Liver (tissue), 9 donors: ENCODE data around the gene ILK. TPM values are rescaled to one million over a fixed set of nuclear protein-coding genes. Genes with fewer than 3 reads are reported as not detected.

Experiments
- DNase-seq: peaks from one replicate; pipeline ENCODE4 v3.0.0-alpha.2; 2017; ENCODE audit warnings: low spot score
- H3K27ac ChIP-seq, 2 donors: one replicate each; pipeline ENCODE4 v1.7.0; 2013; ENCODE audit warnings: inconsistent platforms in 2 of 2, low read length in 2 of 2, control low read depth in 1 of 2, low read depth in 1 of 2, mild to moderate bottlenecking in 1 of 2
- H3K27me3 ChIP-seq, 4 donors: one replicate each; pipeline versions ENCODE4 v1.6.1 to v1.7.0; 2013; ENCODE audit warnings: low read length in 3 of 4, inconsistent platforms in 1 of 4, mild to moderate bottlenecking in 1 of 4, moderate library complexity in 1 of 4; ENCODE audit not compliant: control insufficient read depth in 4 of 4, insufficient read depth in 4 of 4
- H3K36me3 ChIP-seq, 4 donors: one replicate each; pipeline versions ENCODE4 v1.6.1 to v1.7.0; 2013; ENCODE audit warnings: low read length in 3 of 4, mild to moderate bottlenecking in 3 of 4, low read depth in 1 of 4, moderate library complexity in 1 of 4; ENCODE audit not compliant: control insufficient read depth in 4 of 4, insufficient read depth in 3 of 4
- H3K4me1 ChIP-seq, 4 donors: one replicate each; pipeline versions ENCODE4 v1.6.1 to v1.7.0; 2013; ENCODE audit warnings: low read length in 3 of 4, mild to moderate bottlenecking in 3 of 4, moderate library complexity in 1 of 4; ENCODE audit not compliant: control insufficient read depth in 4 of 4, insufficient read depth in 4 of 4
- H3K4me3 ChIP-seq, 3 donors: one replicate each; pipeline versions ENCODE4 v1.6.1 to v1.7.0; 2013; ENCODE audit warnings: low read length in 3 of 3, control low read depth in 1 of 3, low read depth in 1 of 3, mild to moderate bottlenecking in 1 of 3
- H3K9ac ChIP-seq, 2 donors: one replicate each; pipeline ENCODE4 v1.7.0; 2013; ENCODE audit warnings: low read length in 2 of 2, mild to moderate bottlenecking in 2 of 2, moderate library complexity in 2 of 2, control low read depth in 1 of 2, low read depth in 1 of 2
- H3K9me3 ChIP-seq, 4 donors: one replicate each; pipeline versions ENCODE4 v1.6.1 to v1.7.0; 2013; ENCODE audit warnings: low read length in 3 of 4; ENCODE audit not compliant: control insufficient read depth in 4 of 4
- ATF3 ChIP-seq: IDR thresholded peaks from 2 replicates; pipeline ENCODE4 v1.6.1; 2016; ENCODE audit warnings: antibody characterized with exemption
- CTCF ChIP-seq: fragments of 150-350 bp; IDR thresholded peaks from 2 replicates; pipeline ENCODE4 v1.5.1; 2017; ENCODE audit warnings: improper control_type of control experiment, low read depth, low read length; ENCODE audit not compliant: missing input control
- EGR1 ChIP-seq, 2 donors: IDR thresholded peaks; 2 replicates each; pipeline ENCODE4 v1.6.1; 2016 to 2018; ENCODE audit warnings: antibody characterized with exemption in 2 of 2, low read depth in 2 of 2
- FOXA1 ChIP-seq: IDR thresholded peaks from 2 replicates; pipeline ENCODE4 v1.6.1; 2016; ENCODE audit warnings: antibody characterized with exemption
- FOXA2 ChIP-seq: IDR thresholded peaks from 2 replicates; pipeline ENCODE4 v1.6.1; 2016; ENCODE audit warnings: antibody characterized with exemption
- GABPA ChIP-seq, 2 donors: IDR thresholded peaks in 1 of 2; conservative IDR thresholded peaks in 1 of 2; 2 replicates each; pipeline ENCODE4 v1.6.1; 2016; ENCODE audit warnings: antibody characterized with exemption in 2 of 2, mild to moderate bottlenecking in 1 of 2, moderate library complexity in 1 of 2
- MAX ChIP-seq: IDR thresholded peaks from 2 replicates; pipeline ENCODE4 v1.6.1; 2016; ENCODE audit warnings: antibody characterized with exemption
- NR2F2 ChIP-seq: IDR thresholded peaks from 2 replicates; pipeline ENCODE4 v1.6.1; 2016; ENCODE audit warnings: antibody characterized with exemption
- RAD21 ChIP-seq, 2 donors: IDR thresholded peaks; 2 replicates each; pipeline ENCODE4 v1.6.1; 2016; ENCODE audit warnings: antibody characterized with exemption in 2 of 2, mild to moderate bottlenecking in 2 of 2
- REST ChIP-seq: IDR thresholded peaks from 2 replicates; pipeline ENCODE4 v1.6.1; 2016; ENCODE audit warnings: antibody characterized with exemption, mild to moderate bottlenecking
- SP1 ChIP-seq: IDR thresholded peaks from 2 replicates; pipeline ENCODE4 v1.6.1; 2018; ENCODE audit warnings: antibody characterized with exemption, mild to moderate bottlenecking
- TAF1 ChIP-seq: conservative IDR thresholded peaks from 2 replicates; pipeline ENCODE4 v1.6.1; 2016; ENCODE audit warnings: antibody characterized with exemption, mild to moderate bottlenecking
- YY1 ChIP-seq: IDR thresholded peaks from 2 replicates; pipeline ENCODE4 v1.6.1; 2016; ENCODE audit warnings: antibody characterized with exemption, mild to moderate bottlenecking
- ZBTB33 ChIP-seq: IDR thresholded peaks from 2 replicates; pipeline ENCODE4 v1.6.1; 2016; ENCODE audit warnings: antibody characterized with exemption
- WGBS: extraction: QIAGEN DNeasy Blood & Tissue Kit; methylation state at CpG from one replicate; pipeline ENCODE4 v1.1.7; 2013; 5-methylcytosine and 5-hydroxymethylcytosine counted together
- polyA plus RNA-seq, 2 donors: library from polyadenylated mRNA; stranded (reverse) in 1 of 2; unstranded in 1 of 2; fragments of 200-250 nt in 1 of 2; fragments of >200 nt in 1 of 2; fragmentation: Nextera tagmentation in 1 of 2; extraction: Ambion mirVana in 1 of 2; gene quantifications; one replicate each; pipeline versions ENCODE4 v1.2.1 to v1.2.3, GENCODE V29; 2013 to 2015
- total RNA-seq, 2 donors: library from RNA; depleted of rRNA; stranded (reverse); fragments of >200 nt; gene quantifications; one replicate each; pipeline ENCODE4 v1.2.3, GENCODE V29; 2014
- donor health status: healthy.
- donor health status: healthy.
- donor health status: healthy.
- donor health status: healthy.
- donor health status: healthy.

Gene ILK
- total and polyA plus RNA-seq, 4 donors: 29.6 to 69.1 (median 48.2) TPM

- TF ChIP-seq ZBTB33 (no peak), NR2F2 (peak; percentile 33)
- Histone ChIP-seq H3K27ac (no peak overlapping the region), H3K27me3 (no peaks in the 10 kb centered on the region), H3K36me3 (no peaks in the 10 kb centered on the region), H3K4me3 (no peak overlapping the region), H3K4me1 (peaks cover 0 to 10% (median 3%) of the 10 kb centered on the region in 4 donors), H3K9ac (no peak overlapping the region), H3K9me3 (no peaks in the 10 kb centered on the region)
- 89% methylated on average over 2 of the region's 2 CpGs for WGBS
- DNase-seq: no peak
Observed at GRCh38 chr11:6653656-6654055, 50.1 kb downstream of the ILK start.

GRCh38 chr11:6654281-6655019 lies 50.9 kb downstream of the ILK start:
- DNase-seq: no peak
- H3K4me3 ChIP-seq: no peak overlapping the region
- no peaks in the 10 kb centered on the region for H3K36me3 ChIP-seq
- H3K9ac ChIP-seq: no peak overlapping the region
- TF ChIP-seq GABPA (IDR thresholded peaks at IDR 0.05 in 1 of 2, conservative IDR thresholded peaks at IDR 0.05 in 1 of 2) (no peak), NR2F2 (peak; percentile 67), ATF3 (no peak)
- H3K27me3 ChIP-seq: no peaks in the 10 kb centered on the region
- peaks cover 0 to 10% (median 3%) of the 10 kb centered on the region in 4 donors for H3K4me1 ChIP-seq
- 29% methylated on average over 9 of the region's 9 CpGs for WGBS
- no peak overlapping the region for H3K27ac ChIP-seq
- no peaks in the 10 kb centered on the region for H3K9me3 ChIP-seq

GRCh38 chr11:6655020-6655789 lies 51.6 kb downstream of the ILK start:
- no peak for DNase-seq
- H3K9me3 ChIP-seq: no peaks in the 10 kb centered on the region
- peak overlapping the region in 2 of 3 donors; percentile 23 to 53 for H3K4me3 ChIP-seq
- H3K9ac ChIP-seq: no peak overlapping the region
- WGBS: 7% methylated on average over 84 of the region's 84 CpGs
- H3K27me3 ChIP-seq: no peaks in the 10 kb centered on the region
- H3K36me3 ChIP-seq: no peaks in the 10 kb centered on the region
- H3K4me1 ChIP-seq: peaks cover 0 to 10% (median 3%) of the 10 kb centered on the region in 4 donors
- H3K27ac ChIP-seq: no peak overlapping the region
- no peak for TF ChIP-seq RAD21 (IDR thresholded peaks at IDR 0.05)
- TF ChIP-seq CTCF: no peak
- TF ChIP-seq NR2F2: no peak
- TF ChIP-seq REST: no peak
- TF ChIP-seq MAX: no peak
- TF ChIP-seq ATF3: no peak
- TF ChIP-seq YY1: no peak
- no peak for TF ChIP-seq FOXA2
- no peak for TF ChIP-seq SP1
- TF ChIP-seq ZBTB33: no peak
- no peak for TF ChIP-seq TAF1
- no peak for TF ChIP-seq GABPA (IDR thresholded peaks at IDR 0.05 in 1 of 2, conservative IDR thresholded peaks at IDR 0.05 in 1 of 2)
- TF ChIP-seq EGR1 (IDR thresholded peaks at IDR 0.05; ENCODE audit: low read depth in 2 of 2): no peak
- TF ChIP-seq FOXA1: no peak
